ENCODE data around the gene EXD3. TPM values are rescaled to one million over a fixed set of nuclear protein-coding genes. Genes with fewer than 3 reads are reported as not detected.
"Not testable (repeated sequence)": the region's sequence is repeated elsewhere in the genome, so short reads cannot be mapped to it uniquely, and the experiment has no call there.

The EXD3 gene
- total RNA-seq, 1 donor from 2014 or later, result 19.5 TPM

DNA sequence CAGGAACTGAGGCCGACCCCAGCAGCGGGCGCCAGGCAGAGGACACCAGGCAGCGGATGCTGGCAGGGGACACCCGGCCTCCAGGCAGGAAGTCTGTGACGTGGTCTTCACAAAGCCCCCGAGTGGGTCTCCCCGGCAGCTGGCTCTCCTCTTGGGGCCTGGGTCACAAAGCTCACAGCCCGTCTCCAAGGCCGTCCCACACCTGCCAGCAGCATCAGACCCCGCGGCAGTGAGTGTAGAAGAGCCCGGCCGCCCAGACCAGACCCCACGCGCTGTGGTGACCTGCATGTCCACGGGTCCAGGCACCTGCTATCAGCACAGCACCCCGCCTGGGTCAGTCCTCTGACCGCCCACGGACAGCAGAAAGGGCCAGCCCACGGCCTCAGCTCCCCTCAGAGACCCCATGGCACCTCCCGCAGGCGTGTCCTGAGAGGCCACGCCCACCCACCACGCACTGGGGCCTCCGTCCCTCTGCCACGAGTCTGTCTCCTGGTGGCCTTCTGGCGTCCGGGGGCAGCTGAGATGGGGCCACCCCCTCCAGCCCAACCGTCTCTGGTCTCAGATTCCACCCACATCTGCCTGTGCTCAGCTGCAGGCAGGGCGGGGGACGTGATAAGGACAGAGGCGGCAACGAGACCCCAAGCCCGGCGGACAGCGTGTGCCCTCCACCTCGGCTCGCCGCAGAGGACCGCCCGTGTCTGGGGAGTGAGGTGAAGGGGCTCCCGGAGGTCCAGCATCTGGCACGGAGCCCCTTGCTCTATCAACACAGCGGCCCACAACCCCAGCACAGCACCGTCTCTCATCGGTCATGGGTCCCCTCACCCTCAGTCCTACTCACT is 34.2 kb downstream of the EXD3 start:
- Mint-ChIP-seq H3K27me3 (no peaks in the 10 kb centered on the region), H3K4me1 (ENCODE audit: unreplicated experiment) (peaks cover 3% of the 10 kb centered on the region), H3K4me3 (no peak overlapping the region), H3K9me3 (no peaks in the 10 kb centered on the region), H3K36me3 (no peaks in the 10 kb centered on the region), H3K27ac (no peak overlapping the region)
- no peak for TF ChIP-seq CTCF (conservative IDR thresholded peaks at IDR 0.05)
- no peak for DNase-seq (ENCODE audit: extremely low spot score, unreplicated experiment)

GRCh38 chr9:137387891-137388560 is 34.9 kb downstream of the EXD3 start:
- no peak for TF ChIP-seq CTCF (conservative IDR thresholded peaks at IDR 0.05)
- Mint-ChIP-seq H3K4me1 (ENCODE audit: unreplicated experiment) (peaks cover 3% of the 10 kb centered on the region), H3K9me3 (no peaks in the 10 kb centered on the region), H3K27me3 (no peaks in the 10 kb centered on the region), H3K27ac (no peak overlapping the region), H3K4me3 (no peak overlapping the region), H3K36me3 (no peaks in the 10 kb centered on the region)
- no peak for DNase-seq (ENCODE audit: extremely low spot score, unreplicated experiment)

DNA sequence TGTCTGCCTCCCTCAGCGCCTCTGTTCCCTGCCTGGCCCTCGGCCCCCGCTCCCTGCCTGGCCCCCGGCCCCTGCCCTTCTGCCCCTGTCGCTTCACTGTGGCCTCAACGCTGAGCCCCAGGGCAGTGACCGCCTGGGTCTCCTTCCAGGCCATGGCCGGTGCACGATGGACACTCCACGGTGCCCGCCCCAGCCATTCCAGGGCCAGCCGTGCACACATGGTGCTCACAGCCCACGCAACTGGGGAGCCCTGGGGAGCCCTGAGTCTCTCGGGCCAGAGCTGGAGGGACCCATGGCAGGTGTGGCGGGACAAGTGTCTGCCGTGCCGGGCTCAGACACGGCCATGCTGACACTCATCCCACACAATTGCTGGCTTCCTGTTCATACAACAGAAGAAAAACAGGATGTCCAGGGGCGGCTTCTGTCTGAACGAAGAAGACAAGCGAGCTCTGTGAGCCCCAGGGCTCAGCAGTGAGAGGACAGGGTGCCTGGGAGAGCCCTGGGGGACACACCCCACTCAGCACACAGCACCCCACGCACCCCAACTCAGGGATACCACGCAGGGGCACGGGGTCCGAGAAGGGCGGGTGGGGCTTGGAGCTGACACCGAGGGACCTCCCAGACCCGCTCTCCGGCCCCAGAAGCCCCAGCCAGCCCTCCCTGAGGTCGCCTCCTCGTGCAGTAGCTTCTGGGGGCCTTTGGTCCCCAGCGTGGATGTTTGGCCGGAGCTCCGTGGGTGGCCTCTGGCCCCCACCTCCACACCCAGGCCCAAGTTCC is 35.7 kb downstream of the EXD3 start:
- H3K4me3 Mint-ChIP-seq, result no peak overlapping the region
- no peaks in the 10 kb centered on the region for H3K27me3 Mint-ChIP-seq
- no peak for TF ChIP-seq CTCF (conservative IDR thresholded peaks at IDR 0.05)
- DNase-seq (ENCODE audit: extremely low spot score, unreplicated experiment), result no peak
- H3K27ac Mint-ChIP-seq, result no peak overlapping the region
- no peaks in the 10 kb centered on the region for H3K36me3 Mint-ChIP-seq
- peaks cover 3% of the 10 kb centered on the region for H3K4me1 Mint-ChIP-seq (ENCODE audit: unreplicated experiment)
- no peaks in the 10 kb centered on the region for H3K9me3 Mint-ChIP-seq

- H3K9me3 Mint-ChIP-seq; H3K27ac Mint-ChIP-seq; H3K4me3 Mint-ChIP-seq; H3K27me3 Mint-ChIP-seq; H3K4me1 Mint-ChIP-seq (ENCODE audit: unreplicated experiment); DNase-seq (ENCODE audit: extremely low spot score, unreplicated experiment); H3K36me3 Mint-ChIP-seq: not testable (repeated sequence)
Observed at GRCh38 chr9:137386507-137387113, 36.4 kb downstream of the EXD3 start.

- no peaks in the 10 kb centered on the region for H3K4me1 Mint-ChIP-seq (ENCODE audit: unreplicated experiment)
- no peak for TF ChIP-seq CTCF (conservative IDR thresholded peaks at IDR 0.05)
- no peaks in the 10 kb centered on the region for H3K9me3 Mint-ChIP-seq
- no peak overlapping the region for H3K27ac Mint-ChIP-seq
- no peak overlapping the region for H3K4me3 Mint-ChIP-seq
- no peak for DNase-seq (ENCODE audit: extremely low spot score, unreplicated experiment)
- H3K27me3 Mint-ChIP-seq, result no peaks in the 10 kb centered on the region
- H3K36me3 Mint-ChIP-seq, result no peaks in the 10 kb centered on the region
Observed at GRCh38 chr9:137385061-137385655, 37.8 kb downstream of the EXD3 start.
